ENCODE results near the gene SMPD3.

Gene SMPD3

GRCh38 chr16:68433316-68433715, 15.0 kb downstream of the SMPD3 start:
- no peak for DNase-seq (ENCODE audit: low spot score)

GRCh38 chr16:68432701-68433100, 15.6 kb downstream of the SMPD3 start:
- DNase-seq (ENCODE audit: low spot score): no peak

GRCh38 chr16:68429076-68429854, 19.0 kb downstream of the SMPD3 start:
- DNase-seq (ENCODE audit: low spot score): no peak

- DNase-seq (ENCODE audit: low spot score): no peak
Observed at GRCh38 chr16:68427649-68428303, 20.5 kb downstream of the SMPD3 start.

- DNase-seq (ENCODE audit: low spot score): no peak
Observed at GRCh38 chr16:68426347-68426652, 22.0 kb downstream of the SMPD3 start.

GRCh38 chr16:68425498-68426346, 22.6 kb downstream of the SMPD3 start:
- no peak for DNase-seq (ENCODE audit: low spot score)

- no peak for DNase-seq (ENCODE audit: low spot score)
Observed at GRCh38 chr16:68423771-68424170, 24.5 kb downstream of the SMPD3 start.

GRCh38 chr16:68422396-68422960, 25.8 kb downstream of the SMPD3 start:
- no peak for DNase-seq (ENCODE audit: low spot score)

GRCh38 chr16:68421076-68421475, 27.2 kb downstream of the SMPD3 start:
- DNase-seq (ENCODE audit: low spot score): no peak

- no peak for DNase-seq (ENCODE audit: low spot score)
Observed at GRCh38 chr16:68420366-68420942, 27.9 kb downstream of the SMPD3 start.

GRCh38 chr16:68417711-68418301, 30.5 kb downstream of the SMPD3 start:
- DNase-seq (ENCODE audit: low spot score): peak; percentile 86

- DNase-seq (ENCODE audit: low spot score): no peak
Observed at GRCh38 chr16:68416057-68417046, 32.0 kb downstream of the SMPD3 start.

- DNase-seq (ENCODE audit: low spot score): no peak
Observed at GRCh38 chr16:68414581-68414980, 33.7 kb downstream of the SMPD3 start.

- DNase-seq (ENCODE audit: low spot score): no peak
Observed at GRCh38 chr16:68412061-68412460, 36.2 kb downstream of the SMPD3 start.

GRCh38 chr16:68411086-68411485, 37.2 kb downstream of the SMPD3 start:
- DNase-seq (ENCODE audit: low spot score): no peak

- DNase-seq (ENCODE audit: low spot score): no peak
Observed at GRCh38 chr16:68408967-68409366, 39.3 kb downstream of the SMPD3 start.

- no peak for DNase-seq (ENCODE audit: low spot score)
Observed at GRCh38 chr16:68408428-68408827, 39.9 kb downstream of the SMPD3 start.

- no peak for DNase-seq (ENCODE audit: low spot score)
Observed at GRCh38 chr16:68406458-68407152, 41.7 kb downstream of the SMPD3 start.

GRCh38 chr16:68404736-68405345, 43.5 kb downstream of the SMPD3 start:
- no peak for DNase-seq (ENCODE audit: low spot score)

GRCh38 chr16:68403704-68404103, 44.6 kb downstream of the SMPD3 start:
- no peak for DNase-seq (ENCODE audit: low spot score)

Data from CD4-positive, alpha-beta T cell treated with Interleukin-15 for 4 hours (primary cell).